HS-5 (cell line): ENCODE measurements around the gene NUSAP1.
"Not testable (repeated sequence)": the region's sequence is repeated elsewhere in the genome, so short reads cannot be mapped to it uniquely, and the experiment has no call there.

ENCODE experiments used
- DNase-seq: peaks from one replicate; pipeline ENCODE4 v3.0.0-alpha.2; 2012; ENCODE audit warnings: low read depth

NUSAP1 gene

GRCh38 chr15:41416128-41416741, 83.6 kb downstream of the NUSAP1 start:
- no peak for DNase-seq

- DNase-seq, result peak; percentile 64
Observed at GRCh38 chr15:41416742-41417417, 84.2 kb downstream of the NUSAP1 start, which contains the start of gene RTF1. RTF1 (plus strand) TSS chr15:41417095; CDS start chr15:41417116, 21 bp downstream.

GRCh38 chr15:41417418-41418195, 84.9 kb downstream of the NUSAP1 start:
- no peak for DNase-seq

- no peak for DNase-seq
Observed at GRCh38 chr15:41423979-41424659, 91.4 kb downstream of the NUSAP1 start.

- no peak for DNase-seq
Observed at GRCh38 chr15:41424809-41425208, 92.1 kb downstream of the NUSAP1 start.

- DNase-seq, result not testable (repeated sequence)
Observed at GRCh38 chr15:41425907-41426306, 93.2 kb downstream of the NUSAP1 start.

- no peak for DNase-seq
Observed at GRCh38 chr15:41429003-41429890, 96.6 kb downstream of the NUSAP1 start.
